Testis (tissue), 3 donors: Measurements from ENCODE around the gene SMARCC2. TPM values are rescaled to one million over a fixed set of nuclear protein-coding genes. Genes with fewer than 3 reads are reported as not detected.

ENCODE experiments used
- DNase-seq: peaks from one replicate; pipeline ENCODE4 v3.0.0-alpha.2; 2019
- H3K27ac ChIP-seq, 2 donors: fragments of 200-600 bp; sonication (generic); one replicate each; pipeline ENCODE4 v1.5.1; 2019
- H3K27me3 ChIP-seq: fragments of 200-600 bp; sonication (generic); one replicate; pipeline ENCODE4 v1.5.1; 2019
- H3K36me3 ChIP-seq: fragments of 200-600 bp; sonication (generic); one replicate; pipeline ENCODE4 v1.5.1; 2017; ENCODE audit warnings: low read depth; ENCODE audit errors: missing control alignments
- H3K4me1 ChIP-seq: fragments of 200-600 bp; sonication (generic); one replicate; pipeline ENCODE4 v1.5.1; 2019
- H3K4me3 ChIP-seq, 2 donors: fragments of 200-600 bp; sonication (generic); one replicate each; pipeline ENCODE4 v1.5.1; 2017 to 2019
- H3K9me3 ChIP-seq: fragments of 200-600 bp; sonication (generic); one replicate; pipeline ENCODE4 v1.5.1; 2017
- CTCF ChIP-seq, 3 experiments: fragments of 450-650 bp in 2 of 3; fragments of 200-600 bp in 1 of 3; sonication (generic) in 1 of 3; IDR thresholded peaks; one replicate each; pipeline ENCODE4 v1.5.1; 2016 to 2019; ENCODE audit warnings: antibody characterized with exemption in 3 of 3, mild to moderate bottlenecking in 2 of 3, moderate library complexity in 1 of 3
- POLR2A ChIP-seq: fragments of 450-650 bp; IDR thresholded peaks from one replicate; pipeline ENCODE4 v1.6.1; 2017; ENCODE audit warnings: antibody characterized with exemption, mild to moderate bottlenecking, moderate library complexity
- WGBS, 2 donors: methylation state at CpG; one replicate each; pipeline ENCODE4 v1.1.5; 2018; 5-methylcytosine and 5-hydroxymethylcytosine counted together
- intact Hi-C: fragments of 100-400 bp; cut with DNase I; formaldehyde crosslinking; loops from one replicate; pipeline ENCODE4 v1.15.1; 2023; ENCODE audit warnings: low total_unique reads
- polyA plus RNA-seq: library from polyadenylated mRNA; stranded (reverse); fragments of 350-450 nt; fragmentation: Illumina TruSeq; extraction: RNeasy Lipid Tissue Mini Kit (QIAGEN cat#74804); gene quantifications from one replicate; pipeline ENCODE4 v1.2.3, GENCODE V29; 2014; ENCODE audit warnings: low read depth, low replicate concordance; ENCODE audit not compliant: insufficient read depth
- total RNA-seq, 2 donors: library from RNA; depleted of rRNA; stranded (reverse); fragments of >200 nt; gene quantifications; one replicate each; pipeline ENCODE4 v1.2.3, GENCODE V29; 2016

Gene SMARCC2
- total and polyA plus RNA-seq, 3 donors from 2014 or later = 69.5 to 148 (median 106) TPM

- Histone ChIP-seq H3K27ac (peak overlapping the region in 1 of 2 donors; percentile 98), H3K27me3 (no peaks in the 10 kb centered on the region), H3K4me3 (no peak overlapping the region), H3K4me1 (peaks cover 31% of the 10 kb centered on the region), H3K9me3 (no peaks in the 10 kb centered on the region), H3K36me3 (no peaks in the 10 kb centered on the region)
- DNase-seq = no peak
- TF ChIP-seq POLR2A (no peak), CTCF (IDR thresholded peaks at IDR 0.05) (no peak)
- intact Hi-C loops = loop anchor here (5.0 kb wide), 1 partner anchor 35 kb away; the partner anchor contains the start of gene ESYT1
- 68 to 73% methylated on average over 10 of the region's 10 CpGs for WGBS, 2 donors
These were observed 27.5 kb downstream of the SMARCC2 start for GRCh38 chr12:56161690-56162351.

- 63% methylated on average over 11 of the region's 11 CpGs for WGBS, 2 donors
- DNase-seq = no peak
- H3K4me3 ChIP-seq = peak overlapping the region in 1 of 2 donors; percentile 85
- no peaks in the 10 kb centered on the region for H3K27me3 ChIP-seq
- no peaks in the 10 kb centered on the region for H3K9me3 ChIP-seq
- TF ChIP-seq POLR2A = no peak
- TF ChIP-seq CTCF (IDR thresholded peaks at IDR 0.05) = no peak
- H3K4me1 ChIP-seq = peaks cover 33% of the 10 kb centered on the region
- intact Hi-C loops = loop anchor here (5.0 kb wide), 1 partner anchor 34 kb away; the partner anchor contains the start of gene ESYT1
- H3K27ac ChIP-seq = peak overlapping the region in 1 of 2 donors; percentile 98
- H3K36me3 ChIP-seq = no peaks in the 10 kb centered on the region
These were observed 28.2 kb downstream of the SMARCC2 start for GRCh38 chr12:56160894-56161689.

GRCh38 chr12:56160193-56160763 is 29.0 kb downstream of the SMARCC2 start:
- 40 to 49% methylated on average over 7 of the region's 7 CpGs for WGBS, 2 donors
- H3K4me3 ChIP-seq = peak overlapping the region; percentile 76 to 85
- H3K27me3 ChIP-seq = no peaks in the 10 kb centered on the region
- no peaks in the 10 kb centered on the region for H3K36me3 ChIP-seq
- H3K27ac ChIP-seq = peak overlapping the region; percentile 98 to 99
- peaks cover 33% of the 10 kb centered on the region for H3K4me1 ChIP-seq
- no peaks in the 10 kb centered on the region for H3K9me3 ChIP-seq
- intact Hi-C loops = loop anchor here (5.0 kb wide), 1 partner anchor 33 kb away; the partner anchor contains the start of gene ESYT1
- no peak for DNase-seq
- no peak for TF ChIP-seq CTCF (IDR thresholded peaks at IDR 0.05)
- TF ChIP-seq POLR2A = no peak

- Histone ChIP-seq H3K27ac (peak overlapping the region; percentile 98 to 99), H3K4me1 (peaks cover 33% of the 10 kb centered on the region), H3K9me3 (no peaks in the 10 kb centered on the region), H3K36me3 (no peaks in the 10 kb centered on the region), H3K4me3 (peak overlapping the region; percentile 76 to 85), H3K27me3 (no peaks in the 10 kb centered on the region)
- no peak for DNase-seq
- TF ChIP-seq CTCF (IDR thresholded peaks at IDR 0.05) = no peak
- no peak for TF ChIP-seq POLR2A
- WGBS, 2 donors = 34 to 41% methylated on average over 8 of the region's 8 CpGs
- intact Hi-C loops = loop anchor here (5.0 kb wide), 1 partner anchor 32 kb away; the partner anchor contains the start of gene ESYT1
These were observed 29.6 kb downstream of the SMARCC2 start for GRCh38 chr12:56159482-56160192.
